BJ (cell line): ENCODE measurements around the gene GPER1. TPM values are rescaled to one million over a fixed set of nuclear protein-coding genes. Genes with fewer than 3 reads are reported as not detected.

Experiments used
- CTCF ChIA-PET: fragments of 350-600 bp; formaldehyde crosslinking; extraction: SDS; loops from one replicate; lab custom pipeline; 2021; ENCODE audit warnings: antibody characterized with exemption, inconsistent platforms; lab: Yijun Ruan, JAX
- POLR2A ChIA-PET: fragments of 300-600 bp; sonication (Branson Sonifier 250); formaldehyde crosslinking; extraction: SDS; loops from one replicate; lab custom pipeline; 2021; ENCODE audit warnings: antibody characterized with exemption; lab: Charles Lee
- DNase-seq: peaks from one replicate; pipeline ENCODE4 v3.0.0-alpha.2; 2011; ENCODE audit warnings: low read depth
- H3K27me3 ChIP-seq: 2 replicates; pipeline ENCODE4 v1.6.0; 2011; ENCODE audit warnings: low read length; ENCODE audit not compliant: control insufficient read depth, insufficient read depth
- H3K36me3 ChIP-seq: 2 replicates; pipeline ENCODE4 v1.5.1; 2011; ENCODE audit warnings: low read length; ENCODE audit not compliant: control insufficient read depth, insufficient read depth
- H3K4me3 ChIP-seq: 2 replicates; pipeline ENCODE4 v1.5.1; 2011; ENCODE audit warnings: low read depth, mild to moderate bottlenecking, control low read depth, low read length
- polyA plus RNA-seq: library from polyadenylated mRNA; depleted of rRNA; stranded (reverse); fragments of >200 nt; gene quantifications from 2 replicates; pipeline ENCODE4 v1.2.3, GENCODE V29; 2011
- TF ChIP-seq, protein P1 (sequence below): IDR thresholded peaks from 2 replicates; pipeline ENCODE4 v1.5.1; 2011; ENCODE audit warnings: low read depth, mild to moderate bottlenecking, control low read depth, inconsistent platforms, low read length, moderate library complexity; ENCODE audit not compliant: insufficient read depth

Gene GPER1
- polyA plus RNA-seq, 1 experiment, result 3.1 TPM

DNA sequence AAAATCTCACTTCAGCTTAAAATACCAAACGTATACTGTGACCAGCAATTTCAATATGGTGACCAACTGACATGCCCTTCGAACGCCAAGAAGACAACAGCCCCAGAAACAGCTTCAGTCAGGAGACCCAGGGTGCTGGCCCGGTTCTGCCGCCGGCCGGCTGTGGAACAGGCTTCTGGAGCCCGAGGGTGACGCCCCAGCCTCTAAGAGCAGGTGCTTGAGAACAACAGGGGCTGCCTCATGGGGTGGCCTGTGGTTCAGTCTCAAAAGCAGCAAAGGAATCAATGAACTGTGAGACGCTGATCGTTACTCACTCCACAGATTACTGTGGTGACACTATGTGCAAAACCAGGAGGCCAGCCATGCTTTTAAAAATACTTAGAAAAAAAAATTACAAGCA is 17.3 kb downstream of the GPER1 start:
- Histone ChIP-seq H3K4me3 (no peak overlapping the region), H3K36me3 (no peaks in the 10 kb centered on the region), H3K27me3 (no peaks in the 10 kb centered on the region)
- DNase-seq, result no peak
- ChIA-PET CTCF (interaction anchor here (1.8 to 3.6 kb wide), 2 partner anchors 18 to 19 kb away, joined by 4 to 16 read pairs; partner anchors contain the start of gene GPER1), POLR2A (no interaction called here)
- TF ChIP-seq, protein P1, sequence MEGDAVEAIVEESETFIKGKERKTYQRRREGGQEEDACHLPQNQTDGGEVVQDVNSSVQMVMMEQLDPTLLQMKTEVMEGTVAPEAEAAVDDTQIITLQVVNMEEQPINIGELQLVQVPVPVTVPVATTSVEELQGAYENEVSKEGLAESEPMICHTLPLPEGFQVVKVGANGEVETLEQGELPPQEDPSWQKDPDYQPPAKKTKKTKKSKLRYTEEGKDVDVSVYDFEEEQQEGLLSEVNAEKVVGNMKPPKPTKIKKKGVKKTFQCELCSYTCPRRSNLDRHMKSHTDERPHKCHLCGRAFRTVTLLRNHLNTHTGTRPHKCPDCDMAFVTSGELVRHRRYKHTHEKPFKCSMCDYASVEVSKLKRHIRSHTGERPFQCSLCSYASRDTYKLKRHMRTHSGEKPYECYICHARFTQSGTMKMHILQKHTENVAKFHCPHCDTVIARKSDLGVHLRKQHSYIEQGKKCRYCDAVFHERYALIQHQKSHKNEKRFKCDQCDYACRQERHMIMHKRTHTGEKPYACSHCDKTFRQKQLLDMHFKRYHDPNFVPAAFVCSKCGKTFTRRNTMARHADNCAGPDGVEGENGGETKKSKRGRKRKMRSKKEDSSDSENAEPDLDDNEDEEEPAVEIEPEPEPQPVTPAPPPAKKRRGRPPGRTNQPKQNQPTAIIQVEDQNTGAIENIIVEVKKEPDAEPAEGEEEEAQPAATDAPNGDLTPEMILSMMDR, result no peak

DNA sequence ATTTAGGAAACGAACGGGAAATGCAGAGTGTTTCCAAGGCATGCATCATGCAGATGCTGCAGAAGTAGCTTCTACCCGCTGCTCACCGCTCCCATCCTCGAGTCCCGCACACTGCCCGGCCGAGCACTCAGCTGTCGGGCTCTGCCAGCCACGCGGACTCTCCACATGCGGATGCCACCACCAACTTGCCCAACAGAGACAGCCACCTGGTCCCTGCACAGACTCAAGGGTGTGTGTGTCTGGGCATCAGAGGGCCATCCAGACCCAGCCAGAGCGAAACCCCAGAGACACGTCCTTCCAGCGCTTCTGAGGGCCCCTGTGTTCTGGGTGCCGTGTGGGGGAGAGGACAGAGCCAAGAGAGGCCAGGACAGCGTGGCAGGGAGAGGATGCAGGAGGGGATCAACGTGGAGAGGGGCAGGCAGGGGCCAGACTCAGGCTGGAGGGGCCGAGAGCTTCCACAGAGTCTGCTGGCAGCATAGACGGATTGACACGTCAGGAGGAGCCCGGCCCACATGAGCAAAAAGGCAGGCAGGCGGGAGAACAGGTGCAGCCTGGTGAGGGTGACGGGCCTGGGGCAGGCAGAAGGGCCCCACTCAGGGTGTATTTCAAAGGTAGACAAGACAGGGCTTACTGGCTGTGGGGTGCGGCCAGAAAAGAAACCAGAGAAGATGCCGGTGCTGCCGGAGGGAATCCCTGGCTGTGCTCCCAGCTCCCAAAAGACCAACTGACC is 18.3 kb downstream of the GPER1 start:
- TF ChIP-seq, protein P1, result no peak
- Histone ChIP-seq H3K27me3 (no peaks in the 10 kb centered on the region), H3K4me3 (no peak overlapping the region), H3K36me3 (no peaks in the 10 kb centered on the region)
- ChIA-PET CTCF (no interaction called here), POLR2A (no interaction called here)
- DNase-seq, result no peak

DNA sequence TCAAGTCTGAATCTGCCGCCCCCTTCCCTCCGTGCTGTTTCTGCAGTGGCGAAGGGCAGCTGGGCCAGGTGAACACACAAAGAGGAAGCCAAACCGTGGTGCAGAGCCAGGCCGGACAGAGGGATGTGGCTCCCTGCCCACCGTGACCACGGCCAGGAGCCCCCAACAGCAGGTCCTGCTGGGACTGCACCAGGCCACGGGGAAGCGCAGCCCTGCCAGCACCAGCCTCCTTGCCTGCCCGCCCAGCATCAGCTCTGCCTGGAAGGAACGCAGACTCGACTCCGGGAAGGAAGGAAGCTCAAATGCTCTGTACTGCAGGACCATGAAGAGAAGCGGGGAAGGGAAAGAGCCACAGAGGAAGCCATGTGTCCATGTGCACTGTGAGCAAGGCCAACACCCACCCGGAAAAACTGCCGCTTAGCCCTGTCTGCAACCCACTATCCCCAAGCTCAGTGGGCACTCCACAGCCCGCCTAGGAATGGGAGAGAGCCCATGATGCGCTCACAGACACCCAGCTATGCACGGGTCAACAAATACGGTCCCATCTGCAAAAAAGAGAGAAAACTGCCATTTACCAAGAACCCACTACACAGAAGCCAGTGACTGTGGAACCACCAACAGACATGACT is 19.0 kb downstream of the GPER1 start:
- no peaks in the 10 kb centered on the region for H3K36me3 ChIP-seq
- CTCF ChIA-PET, result interaction anchor here (0.6 to 1.4 kb wide), 2 partner anchors 21 to 52 kb away, joined by 3 read pairs; no protein-coding TSS in a partner anchor
- TF ChIP-seq, protein P1, result no peak
- POLR2A ChIA-PET, result no interaction called here
- no peaks in the 10 kb centered on the region for H3K27me3 ChIP-seq
- H3K4me3 ChIP-seq, result no peak overlapping the region
- DNase-seq, result no peak

DNA sequence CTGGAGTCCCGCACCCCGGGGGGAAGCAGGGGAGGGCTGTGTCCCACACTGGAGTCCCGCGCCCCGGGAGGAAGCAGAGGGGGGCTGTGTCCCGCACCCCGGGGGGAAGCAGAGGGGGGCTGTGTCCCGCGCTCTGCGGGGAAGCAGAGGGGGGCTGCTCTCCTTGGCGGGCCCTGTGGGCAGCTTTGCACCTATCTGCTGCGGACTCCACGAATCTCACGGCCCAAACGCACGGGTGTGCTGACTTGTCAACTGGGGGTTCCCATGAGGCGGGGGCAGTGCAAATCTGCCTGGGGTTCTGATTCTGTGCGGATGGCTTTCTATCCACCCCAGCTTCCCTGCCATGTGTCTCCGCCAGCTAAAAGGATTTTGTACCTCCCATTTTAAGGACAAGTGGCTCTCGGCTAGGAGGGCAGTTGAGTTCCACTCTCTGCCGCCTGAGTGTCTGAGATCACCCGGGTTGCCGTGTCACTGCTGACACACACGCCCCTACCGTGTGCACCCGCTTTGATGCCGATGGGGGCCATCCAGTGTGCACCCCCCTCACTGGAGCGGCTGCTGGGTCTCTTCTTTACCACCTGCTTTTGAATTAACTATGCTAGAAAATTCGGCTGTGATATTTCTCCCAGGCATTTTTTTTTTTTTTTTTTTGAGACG is 20.5 kb downstream of the GPER1 start:
- CTCF ChIA-PET, result interaction anchor here (1.4 kb wide), 1 partner anchor 22 kb away, joined by 3 read pairs; no protein-coding TSS in a partner anchor
- TF ChIP-seq, protein P1, result no peak
- no peak for DNase-seq
- Histone ChIP-seq H3K4me3 (no peak overlapping the region), H3K36me3 (no peaks in the 10 kb centered on the region), H3K27me3 (no peaks in the 10 kb centered on the region)
- POLR2A ChIA-PET, result no interaction called here
